HFFc6 (cell line): Measurements from ENCODE around the gene SLC38A1. TPM values are rescaled to one million over a fixed set of nuclear protein-coding genes. Genes with fewer than 3 reads are reported as not detected.

ENCODE experiments used
- DNase-seq: peaks from one replicate; pipeline ENCODE4 v3.0.0-alpha.2; 2018
- H3K27ac Mint-ChIP-seq: 2 replicates; pipeline ENCODE4 v1.8.0; 2020; ENCODE audit warnings: mild to moderate bottlenecking, mixed read lengths
- H3K27me3 Mint-ChIP-seq: 2 replicates; pipeline ENCODE4 v1.8.0; 2021; ENCODE audit warnings: mild to moderate bottlenecking, moderate library complexity, mixed read lengths; ENCODE audit not compliant: insufficient read depth
- H3K36me3 Mint-ChIP-seq: 2 replicates; pipeline ENCODE4 v1.8.0; 2021; ENCODE audit warnings: low read depth, mixed read lengths
- H3K4me1 Mint-ChIP-seq: 2 replicates; pipeline ENCODE4 v1.8.0; 2020; ENCODE audit warnings: low read depth, mixed read lengths
- H3K4me3 Mint-ChIP-seq: 2 replicates; pipeline ENCODE4 v1.8.0; 2020; ENCODE audit warnings: mild to moderate bottlenecking, moderate library complexity, mixed read lengths
- H3K9me3 Mint-ChIP-seq: 2 replicates; pipeline ENCODE4 v1.8.0; 2020; ENCODE audit warnings: mild to moderate bottlenecking, mixed read lengths
- total RNA-seq, 6 experiments: library from RNA; stranded (reverse); fragmentation: NEBNext Ultra II Directional; extraction: Animal tissue kit (Norgen Biotek cat#: 25700); gene quantifications; 2 replicates in 1 of 6; 3 replicates in 5 of 6; pipeline ENCODE4 v1.2.3, GENCODE V29; 2021
- TF ChIP-seq, protein P1 (sequence below): fragments of 200-600 bp; sonication (generic); IDR thresholded peaks from 2 replicates; pipeline ENCODE4 v1.5.0; 2021; ENCODE audit warnings: antibody characterized with exemption, mild to moderate bottlenecking

The SLC38A1 gene
- total RNA-seq, 6 experiments from 2014 or later, result 78.2 to 98.5 (median 88.6) TPM

DNA sequence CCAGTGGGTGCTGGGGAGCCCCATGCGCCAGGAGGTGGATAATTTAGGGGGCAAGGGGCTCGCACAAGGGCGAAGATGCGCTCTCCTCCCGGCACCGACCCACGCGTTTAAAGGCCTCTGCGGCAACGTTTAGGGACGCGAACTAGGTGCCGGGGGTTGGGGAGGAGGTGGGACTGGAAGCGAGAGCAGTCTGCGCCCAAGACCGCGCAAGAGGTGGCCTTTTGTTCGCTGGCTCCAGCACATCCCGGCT lies 1.3 kb downstream of the SLC38A1 start:
- Mint-ChIP-seq H3K4me1 (no peaks in the 10 kb centered on the region), H3K36me3 (peaks cover 3% of the 10 kb centered on the region; the same call in 1 of the 2 replicates), H3K9me3 (no peaks in the 10 kb centered on the region), H3K4me3 (no peak overlapping the region), H3K27ac (no peak overlapping the region), H3K27me3 (peaks cover 3% of the 10 kb centered on the region)
- no peak for DNase-seq
- TF ChIP-seq, protein P1, sequence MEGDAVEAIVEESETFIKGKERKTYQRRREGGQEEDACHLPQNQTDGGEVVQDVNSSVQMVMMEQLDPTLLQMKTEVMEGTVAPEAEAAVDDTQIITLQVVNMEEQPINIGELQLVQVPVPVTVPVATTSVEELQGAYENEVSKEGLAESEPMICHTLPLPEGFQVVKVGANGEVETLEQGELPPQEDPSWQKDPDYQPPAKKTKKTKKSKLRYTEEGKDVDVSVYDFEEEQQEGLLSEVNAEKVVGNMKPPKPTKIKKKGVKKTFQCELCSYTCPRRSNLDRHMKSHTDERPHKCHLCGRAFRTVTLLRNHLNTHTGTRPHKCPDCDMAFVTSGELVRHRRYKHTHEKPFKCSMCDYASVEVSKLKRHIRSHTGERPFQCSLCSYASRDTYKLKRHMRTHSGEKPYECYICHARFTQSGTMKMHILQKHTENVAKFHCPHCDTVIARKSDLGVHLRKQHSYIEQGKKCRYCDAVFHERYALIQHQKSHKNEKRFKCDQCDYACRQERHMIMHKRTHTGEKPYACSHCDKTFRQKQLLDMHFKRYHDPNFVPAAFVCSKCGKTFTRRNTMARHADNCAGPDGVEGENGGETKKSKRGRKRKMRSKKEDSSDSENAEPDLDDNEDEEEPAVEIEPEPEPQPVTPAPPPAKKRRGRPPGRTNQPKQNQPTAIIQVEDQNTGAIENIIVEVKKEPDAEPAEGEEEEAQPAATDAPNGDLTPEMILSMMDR, result no peak

DNA sequence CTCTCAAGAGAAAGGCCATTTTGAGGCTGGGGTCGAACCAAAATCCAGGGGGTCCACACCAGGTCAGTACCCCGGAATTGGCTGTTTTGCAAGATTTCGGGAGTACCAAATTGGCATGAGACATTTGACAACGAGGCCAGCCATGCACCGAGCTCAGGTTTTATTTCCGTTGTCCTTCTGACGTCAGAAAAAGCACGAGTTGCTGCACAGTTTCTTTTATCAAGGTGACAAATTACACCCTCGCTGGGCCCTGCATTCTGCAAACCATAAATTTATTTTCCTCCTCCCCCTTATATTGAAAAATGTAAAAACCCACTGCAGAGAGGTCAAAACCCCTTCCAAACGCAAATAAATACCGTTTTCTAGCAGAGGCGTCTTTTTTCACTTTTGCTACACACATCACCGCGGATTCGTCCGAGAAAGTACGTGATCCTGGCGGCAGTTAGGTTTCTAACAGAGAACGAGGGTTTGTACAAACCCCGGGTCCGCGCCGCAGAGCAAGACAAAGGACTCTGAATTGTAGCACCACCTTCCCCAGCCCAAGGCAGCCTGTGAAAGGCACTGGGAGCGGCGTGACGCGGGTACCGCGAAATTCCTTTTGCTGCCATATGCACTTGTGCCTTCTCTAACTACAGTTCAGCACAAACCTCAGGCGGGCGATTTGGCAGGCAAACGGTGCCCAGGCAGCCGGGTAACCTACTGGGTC lies 1.8 kb downstream of the SLC38A1 start:
- H3K4me1 Mint-ChIP-seq, result no peaks in the 10 kb centered on the region
- TF ChIP-seq, protein P1, result no peak
- peak; percentile 12 for DNase-seq
- peaks cover 3% of the 10 kb centered on the region for H3K27me3 Mint-ChIP-seq
- peaks cover 3% of the 10 kb centered on the region; the same call in 1 of the 2 replicates for H3K36me3 Mint-ChIP-seq
- no peak overlapping the region for H3K27ac Mint-ChIP-seq
- no peaks in the 10 kb centered on the region for H3K9me3 Mint-ChIP-seq
- H3K4me3 Mint-ChIP-seq, result no peak overlapping the region

GRCh38 chr12:46266382-46266791 lies 2.5 kb downstream of the SLC38A1 start:
- no peak for DNase-seq
- H3K9me3 Mint-ChIP-seq, result no peaks in the 10 kb centered on the region
- H3K36me3 Mint-ChIP-seq, result peaks cover 3% of the 10 kb centered on the region; the same call in 1 of the 2 replicates
- no peak overlapping the region for H3K27ac Mint-ChIP-seq
- H3K4me1 Mint-ChIP-seq, result no peaks in the 10 kb centered on the region
- H3K4me3 Mint-ChIP-seq, result no peak overlapping the region
- TF ChIP-seq, protein P1, result no peak
- peaks cover 3% of the 10 kb centered on the region for H3K27me3 Mint-ChIP-seq

GRCh38 chr12:46265734-46266133 lies 3.1 kb downstream of the SLC38A1 start:
- Mint-ChIP-seq H3K4me1 (no peaks in the 10 kb centered on the region), H3K27ac (no peak overlapping the region), H3K27me3 (peaks cover 3% of the 10 kb centered on the region), H3K9me3 (no peaks in the 10 kb centered on the region), H3K4me3 (no peak overlapping the region), H3K36me3 (peaks cover 3% of the 10 kb centered on the region; the same call in 1 of the 2 replicates)
- DNase-seq, result no peak
- TF ChIP-seq, protein P1, result no peak

DNA sequence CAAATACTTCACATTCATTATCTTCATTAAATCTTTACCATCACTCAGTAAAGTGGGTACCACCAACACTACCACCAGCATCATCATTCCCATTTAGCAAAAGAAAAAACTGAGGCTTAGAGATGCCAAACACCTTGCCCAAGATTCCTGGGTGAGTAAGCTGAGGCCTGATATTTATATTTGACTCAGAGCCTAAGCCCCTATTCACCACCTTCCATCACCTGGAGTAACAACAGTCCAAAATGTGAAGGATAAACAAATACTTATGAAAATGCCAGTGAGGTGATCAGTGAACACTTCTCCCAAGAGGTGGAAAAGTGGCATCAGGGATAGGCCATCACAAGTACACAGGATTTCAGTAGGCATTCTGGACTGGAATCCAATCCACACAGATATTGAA lies 3.7 kb downstream of the SLC38A1 start:
- TF ChIP-seq, protein P1, result no peak
- no peak for DNase-seq
- Mint-ChIP-seq H3K4me1 (no peaks in the 10 kb centered on the region), H3K4me3 (no peak overlapping the region), H3K36me3 (peaks cover 3% of the 10 kb centered on the region; the same call in 1 of the 2 replicates), H3K9me3 (no peaks in the 10 kb centered on the region), H3K27me3 (peaks cover 3% of the 10 kb centered on the region), H3K27ac (no peak overlapping the region)
